SJCRH30 (cell line): ENCODE data around the gene IL1RAPL2. TPM values are rescaled to one million over a fixed set of nuclear protein-coding genes. Genes with fewer than 3 reads are reported as not detected.
"Not testable (repeated sequence)": the region's sequence is repeated elsewhere in the genome, so short reads cannot be mapped to it uniquely, and the experiment has no call there.

Experiments
- DNase-seq, 2 experiments: peaks; one replicate each; pipeline ENCODE4 v3.0.0-alpha.2; 2015 to 2020
- H3K27ac ChIP-seq: fragments of 250-450 bp; sonication (Bioruptor Pico); 2 replicates; pipeline ENCODE4 v1.5.1; 2020; ENCODE audit warnings: mild to moderate bottlenecking, moderate library complexity
- H3K27me3 ChIP-seq: fragments of 250-450 bp; sonication (Bioruptor Pico); 2 replicates; pipeline ENCODE4 v1.5.1; 2020; ENCODE audit warnings: mild to moderate bottlenecking, moderate library complexity
- H3K36me3 ChIP-seq: fragments of 250-450 bp; sonication (Bioruptor Pico); 2 replicates; pipeline ENCODE4 v1.5.1; 2020; ENCODE audit warnings: mild to moderate bottlenecking, moderate library complexity
- H3K4me1 ChIP-seq: fragments of 250-450 bp; sonication (Bioruptor Pico); 2 replicates; pipeline ENCODE4 v1.5.1; 2020; ENCODE audit warnings: mild to moderate bottlenecking, moderate library complexity
- H3K4me3 ChIP-seq: fragments of 250-450 bp; sonication (Bioruptor Pico); 2 replicates; pipeline ENCODE4 v1.5.1; 2020; ENCODE audit warnings: mild to moderate bottlenecking, moderate library complexity
- H3K9me3 ChIP-seq: fragments of 250-450 bp; sonication (Bioruptor Pico); replicated peaks from 2 replicates; pipeline ENCODE4 v1.5.1; 2020; ENCODE audit warnings: mild to moderate bottlenecking, moderate library complexity
- total RNA-seq: library from RNA; depleted of rRNA; stranded (reverse); fragments of >200 nt; shearing (Covaris generic); gene quantifications from 2 replicates; pipeline ENCODE4 v1.2.3, GENCODE V29; 2014

IL1RAPL2 gene
- total RNA-seq, 1 experiment from 2014 or later, result 0.06 TPM

GRCh38 chrX:105179644-105180043, 613.6 kb downstream of the IL1RAPL2 start:
- DNase-seq, result no peak
- no peaks in the 10 kb centered on the region for H3K27me3 ChIP-seq
- no peaks in the 10 kb centered on the region for H3K36me3 ChIP-seq

GRCh38 chrX:105189093-105189492, 623.1 kb downstream of the IL1RAPL2 start:
- Histone ChIP-seq H3K27ac (no peak overlapping the region), H3K4me1 (no peaks in the 10 kb centered on the region), H3K27me3 (no peaks in the 10 kb centered on the region), H3K9me3 (no peaks in the 10 kb centered on the region), H3K36me3 (no peaks in the 10 kb centered on the region), H3K4me3 (no peak overlapping the region)
- no peak for DNase-seq

More at GRCh38 chrX:105179644-105180043, 613.6 kb downstream of the IL1RAPL2 start:
- Histone ChIP-seq H3K27ac (no peak overlapping the region), H3K9me3 (no peaks in the 10 kb centered on the region), H3K4me1 (no peaks in the 10 kb centered on the region), H3K4me3 (no peak overlapping the region)

- Histone ChIP-seq H3K4me3 (no peak overlapping the region), H3K36me3 (no peaks in the 10 kb centered on the region), H3K4me1 (no peaks in the 10 kb centered on the region), H3K27me3 (no peaks in the 10 kb centered on the region), H3K9me3 (no peaks in the 10 kb centered on the region), H3K27ac (no peak overlapping the region)
- DNase-seq, result peak in 1 of 2 experiments; percentile 24
Measured at GRCh38 chrX:105190252-105190853, 624.4 kb downstream of the IL1RAPL2 start.

- Histone ChIP-seq H3K4me3 (no peak overlapping the region), H3K4me1 (no peaks in the 10 kb centered on the region), H3K27ac (no peak overlapping the region), H3K9me3 (no peaks in the 10 kb centered on the region), H3K27me3 (no peaks in the 10 kb centered on the region), H3K36me3 (no peaks in the 10 kb centered on the region)
- DNase-seq, result peak; percentile 1 to 7
Measured at GRCh38 chrX:105191878-105192277, 625.9 kb downstream of the IL1RAPL2 start.

- H3K4me3 ChIP-seq, result no peak overlapping the region
- no peaks in the 10 kb centered on the region for H3K9me3 ChIP-seq
- no peaks in the 10 kb centered on the region for H3K4me1 ChIP-seq
- no peak for DNase-seq
- H3K27ac ChIP-seq, result no peak overlapping the region
- H3K36me3 ChIP-seq, result no peaks in the 10 kb centered on the region
- H3K27me3 ChIP-seq, result no peaks in the 10 kb centered on the region
Measured at GRCh38 chrX:105209406-105209805, 643.4 kb downstream of the IL1RAPL2 start.

GRCh38 chrX:105210258-105210657, 644.3 kb downstream of the IL1RAPL2 start:
- no peak for DNase-seq
- Histone ChIP-seq H3K36me3 (no peaks in the 10 kb centered on the region), H3K4me3 (no peak overlapping the region), H3K27me3 (no peaks in the 10 kb centered on the region), H3K27ac (no peak overlapping the region), H3K9me3 (no peaks in the 10 kb centered on the region), H3K4me1 (no peaks in the 10 kb centered on the region)

- Histone ChIP-seq H3K4me3 (no peak overlapping the region), H3K36me3 (no peaks in the 10 kb centered on the region), H3K27me3 (no peaks in the 10 kb centered on the region), H3K27ac (no peak overlapping the region), H3K9me3 (no peaks in the 10 kb centered on the region), H3K4me1 (no peaks in the 10 kb centered on the region)
- no peak for DNase-seq
Measured at GRCh38 chrX:105211066-105211575, 645.1 kb downstream of the IL1RAPL2 start.

GRCh38 chrX:105219454-105220401, 653.7 kb downstream of the IL1RAPL2 start:
- Histone ChIP-seq H3K9me3 (no peaks in the 10 kb centered on the region), H3K4me3 (no peak overlapping the region), H3K27me3 (no peaks in the 10 kb centered on the region), H3K27ac (no peak overlapping the region), H3K4me1 (no peaks in the 10 kb centered on the region), H3K36me3 (no peaks in the 10 kb centered on the region)
- no peak for DNase-seq

GRCh38 chrX:105220636-105221035, 654.6 kb downstream of the IL1RAPL2 start, which contains the start of gene TEX13A:
Gene TEX13A, minus strand, starts transcription at chrX:105220694. Its CDS starts 297 bp downstream, at chrX:105220397.
- H3K27ac ChIP-seq, result no peak within 1 kb of the TSS
- H3K4me1 ChIP-seq, result no peaks in the 10 kb centered on the region
- H3K4me3 ChIP-seq, result no peak within 1 kb of the TSS
- no peaks in the 10 kb centered on the region for H3K27me3 ChIP-seq
- DNase-seq, result no peak
- H3K36me3 ChIP-seq, result no peaks in the 10 kb centered on the region
- no peaks in the 10 kb centered on the region for H3K9me3 ChIP-seq

- H3K36me3 ChIP-seq, result no peaks in the 10 kb centered on the region
- H3K27me3 ChIP-seq, result no peaks in the 10 kb centered on the region
- no peaks in the 10 kb centered on the region for H3K4me1 ChIP-seq
- DNase-seq, result no peak
- no peak overlapping the region for H3K27ac ChIP-seq
- H3K4me3 ChIP-seq, result no peak overlapping the region
- H3K9me3 ChIP-seq, result no peaks in the 10 kb centered on the region
Measured at GRCh38 chrX:105221374-105221773, 655.4 kb downstream of the IL1RAPL2 start.

GRCh38 chrX:105226499-105226898, 660.5 kb downstream of the IL1RAPL2 start:
- H3K4me1 ChIP-seq, result no peaks in the 10 kb centered on the region
- no peak overlapping the region for H3K4me3 ChIP-seq
- no peak for DNase-seq
- no peaks in the 10 kb centered on the region for H3K27me3 ChIP-seq
- no peak overlapping the region for H3K27ac ChIP-seq
- H3K9me3 ChIP-seq, result no peaks in the 10 kb centered on the region
- no peaks in the 10 kb centered on the region for H3K36me3 ChIP-seq

GRCh38 chrX:105228602-105229001, 662.6 kb downstream of the IL1RAPL2 start:
- Histone ChIP-seq H3K4me3 (no peak overlapping the region), H3K27me3 (no peaks in the 10 kb centered on the region), H3K27ac (no peak overlapping the region), H3K9me3 (no peaks in the 10 kb centered on the region), H3K4me1 (no peaks in the 10 kb centered on the region), H3K36me3 (no peaks in the 10 kb centered on the region)
- DNase-seq, result no peak

- no peaks in the 10 kb centered on the region for H3K36me3 ChIP-seq
- DNase-seq, result no peak
- H3K27ac ChIP-seq, result no peak overlapping the region
- H3K4me3 ChIP-seq, result no peak overlapping the region
- H3K9me3 ChIP-seq, result no peaks in the 10 kb centered on the region
- H3K27me3 ChIP-seq, result no peaks in the 10 kb centered on the region
- no peaks in the 10 kb centered on the region for H3K4me1 ChIP-seq
Measured at GRCh38 chrX:105229146-105229545, 663.1 kb downstream of the IL1RAPL2 start.

GRCh38 chrX:105237407-105237806, 671.4 kb downstream of the IL1RAPL2 start:
- H3K4me3 ChIP-seq, H3K9me3 ChIP-seq, DNase-seq, H3K4me1 ChIP-seq, H3K36me3 ChIP-seq, H3K27ac ChIP-seq, H3K27me3 ChIP-seq: not testable (repeated sequence)

GRCh38 chrX:105241056-105241455, 675.1 kb downstream of the IL1RAPL2 start:
- Histone ChIP-seq H3K27me3 (no peaks in the 10 kb centered on the region), H3K9me3 (no peaks in the 10 kb centered on the region), H3K4me3 (no peak overlapping the region), H3K4me1 (no peaks in the 10 kb centered on the region), H3K36me3 (no peaks in the 10 kb centered on the region), H3K27ac (no peak overlapping the region)
- DNase-seq, result no peak
